HepG2 (cell line): Measurements from ENCODE around the gene PRR14. TPM values are rescaled to one million over a fixed set of nuclear protein-coding genes. Genes with fewer than 3 reads are reported as not detected.

Experiments used
- HMG20A ChIP-seq: IDR thresholded peaks from 2 replicates; pipeline ENCODE4 v1.6.1; 2016; ENCODE audit warnings: borderline replicate concordance
- HNRNPL ChIP-seq: fragments of 200-400 bp; formaldehyde crosslinking; IDR thresholded peaks from 2 replicates; pipeline ENCODE4 v1.6.1; 2017; ENCODE audit warnings: mild to moderate bottlenecking, low read depth, low read length
- ISL2 ChIP-seq: sonication (generic); formaldehyde crosslinking; IDR thresholded peaks from 2 replicates; pipeline ENCODE4 v1.5.0; 2020; ENCODE audit warnings: missing genetic modification reagents
- LCORL ChIP-seq, 2 experiments: fragments of 450-650 bp in 1 of 2; sonication (generic) in 1 of 2; formaldehyde crosslinking in 1 of 2; IDR thresholded peaks; 2 replicates each; pipeline versions ENCODE4 v1.5.0 to v1.6.1; 2017 to 2020; ENCODE audit warnings: antibody characterized with exemption in 1 of 2, missing genetic modification reagents in 1 of 2
- MBNL3 ChIP-seq: fragments of 250-450 bp; sonication (Bioruptor Pico); conservative IDR thresholded peaks from 2 replicates; pipeline ENCODE4 v1.8.0; 2022; ENCODE audit warnings: mild to moderate bottlenecking, inconsistent platforms
- NCOA1 ChIP-seq: sonication (generic); formaldehyde crosslinking; IDR thresholded peaks from 2 replicates; pipeline ENCODE4 v1.9.0; 2021; ENCODE audit warnings: missing genetic modification reagents
- NRL ChIP-seq: sonication (generic); formaldehyde crosslinking; IDR thresholded peaks from 2 replicates; pipeline ENCODE4 v1.5.0; 2020; ENCODE audit warnings: missing genetic modification reagents, mild to moderate bottlenecking, moderate library complexity, borderline replicate concordance
- PCBP2 ChIP-seq: fragments of 200-400 bp; formaldehyde crosslinking; optimal IDR thresholded peaks from 2 replicates; pipeline ENCODE3; 2018; ENCODE audit warnings: low read length, low read depth; ENCODE audit not compliant: poor library complexity, severe bottlenecking
- PHF20 ChIP-seq: sonication (generic); formaldehyde crosslinking; IDR thresholded peaks from 2 replicates; pipeline ENCODE4 v1.5.0; 2020; ENCODE audit warnings: mild to moderate bottlenecking, missing genetic modification reagents
- POLR2A ChIP-seq, 2 experiments: IDR thresholded peaks; 2 replicates each; pipeline ENCODE4 v1.6.1; 2011; ENCODE audit warnings: low read depth in 2 of 2, low read length in 2 of 2, mild to moderate bottlenecking in 1 of 2, moderate library complexity in 1 of 2; ENCODE audit not compliant: insufficient read depth in 1 of 2
- STAG1 ChIP-seq: sonication (generic); formaldehyde crosslinking; IDR thresholded peaks from 2 replicates; pipeline ENCODE4 v1.4.0; 2020; ENCODE audit warnings: missing genetic modification reagents
- TFDP1 ChIP-seq: IDR thresholded peaks from 2 replicates; pipeline ENCODE4 v1.6.1; 2016; ENCODE audit warnings: missing compliant biosample characterization, missing genetic modification reagents, borderline replicate concordance
- ZNF3 ChIP-seq: IDR thresholded peaks from 2 replicates; pipeline ENCODE4 v1.7.0; 2017; ENCODE audit warnings: inconsistent platforms
- ZNF670 ChIP-seq: sonication (generic); formaldehyde crosslinking; IDR thresholded peaks from 2 replicates; pipeline ENCODE4 v1.8.0; 2022; ENCODE audit warnings: mild to moderate bottlenecking, missing genetic modification reagents, borderline replicate concordance
- ZNF7 ChIP-seq: IDR thresholded peaks from 2 replicates; pipeline ENCODE4 v1.6.1; 2016; ENCODE audit warnings: missing biosample characterization, missing genetic modification reagents
- ZSCAN21 ChIP-seq: sonication (generic); formaldehyde crosslinking; IDR thresholded peaks from 2 replicates; pipeline ENCODE4 v1.8.0; 2022; ENCODE audit warnings: mild to moderate bottlenecking, missing genetic modification reagents, moderate library complexity, borderline replicate concordance
- polyA plus RNA-seq, 8 experiments: library from polyadenylated mRNA; depleted of rRNA in 3 of 8; stranded (reverse) in 7 of 8; unstranded in 1 of 8; fragments of >200 nt; fragmentation: Illumina TruSeq in 4 of 8; extraction: Trizol in 4 of 8; gene quantifications; 2 replicates each; pipeline versions ENCODE4 v1.2.1 to v1.2.3, GENCODE V29; 2011 to 2016; ENCODE audit warnings: low read depth in 4 of 8, missing spikeins in 1 of 8, mixed read lengths in 1 of 8; ENCODE audit not compliant: insufficient read depth in 1 of 8
- total RNA-seq, 5 experiments: library from RNA; depleted of rRNA; stranded (reverse); fragments of >200 nt; fragmentation: Illumina TruSeq; extraction: Trizol; gene quantifications; 2 replicates each; pipeline ENCODE4 v1.2.3, GENCODE V29; 2016; ENCODE audit warnings: low read depth in 1 of 5
- TF ChIP-seq, protein P1 (sequence below): sonication (generic); formaldehyde crosslinking; IDR thresholded peaks from 2 replicates; pipeline ENCODE4 v1.4.0; 2020; ENCODE audit warnings: missing genetic modification reagents
- TF ChIP-seq, protein P2 (sequence below): sonication (generic); formaldehyde crosslinking; IDR thresholded peaks from 2 replicates; pipeline ENCODE4 v1.4.0; 2020; ENCODE audit warnings: missing genetic modification reagents
- TF ChIP-seq, protein P3 (sequence below): sonication (generic); formaldehyde crosslinking; IDR thresholded peaks from 2 replicates; pipeline ENCODE4 v1.4.0; 2020; ENCODE audit warnings: missing genetic modification reagents, borderline replicate concordance

PRR14 gene
- total and polyA plus RNA-seq, 2 of the 13 experiments (the other 11 are each of a cell fraction or from before 2014, with no cell fraction given), result 8.4 to 11.0 TPM

- TF ChIP-seq, protein P1, sequence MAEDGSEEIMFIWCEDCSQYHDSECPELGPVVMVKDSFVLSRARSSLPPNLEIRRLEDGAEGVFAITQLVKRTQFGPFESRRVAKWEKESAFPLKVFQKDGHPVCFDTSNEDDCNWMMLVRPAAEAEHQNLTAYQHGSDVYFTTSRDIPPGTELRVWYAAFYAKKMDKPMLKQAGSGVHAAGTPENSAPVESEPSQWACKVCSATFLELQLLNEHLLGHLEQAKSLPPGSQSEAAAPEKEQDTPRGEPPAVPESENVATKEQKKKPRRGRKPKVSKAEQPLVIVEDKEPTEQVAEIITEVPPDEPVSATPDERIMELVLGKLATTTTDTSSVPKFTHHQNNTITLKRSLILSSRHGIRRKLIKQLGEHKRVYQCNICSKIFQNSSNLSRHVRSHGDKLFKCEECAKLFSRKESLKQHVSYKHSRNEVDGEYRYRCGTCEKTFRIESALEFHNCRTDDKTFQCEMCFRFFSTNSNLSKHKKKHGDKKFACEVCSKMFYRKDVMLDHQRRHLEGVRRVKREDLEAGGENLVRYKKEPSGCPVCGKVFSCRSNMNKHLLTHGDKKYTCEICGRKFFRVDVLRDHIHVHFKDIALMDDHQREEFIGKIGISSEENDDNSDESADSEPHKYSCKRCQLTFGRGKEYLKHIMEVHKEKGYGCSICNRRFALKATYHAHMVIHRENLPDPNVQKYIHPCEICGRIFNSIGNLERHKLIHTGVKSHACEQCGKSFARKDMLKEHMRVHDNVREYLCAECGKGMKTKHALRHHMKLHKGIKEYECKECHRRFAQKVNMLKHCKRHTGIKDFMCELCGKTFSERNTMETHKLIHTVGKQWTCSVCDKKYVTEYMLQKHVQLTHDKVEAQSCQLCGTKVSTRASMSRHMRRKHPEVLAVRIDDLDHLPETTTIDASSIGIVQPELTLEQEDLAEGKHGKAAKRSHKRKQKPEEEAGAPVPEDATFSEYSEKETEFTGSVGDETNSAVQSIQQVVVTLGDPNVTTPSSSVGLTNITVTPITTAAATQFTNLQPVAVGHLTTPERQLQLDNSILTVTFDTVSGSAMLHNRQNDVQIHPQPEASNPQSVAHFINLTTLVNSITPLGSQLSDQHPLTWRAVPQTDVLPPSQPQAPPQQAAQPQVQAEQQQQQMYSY (CRISPR knock-in tag), result no peak
- no peak for TF ChIP-seq MBNL3 (CRISPR knock-in tag)
- TF ChIP-seq TFDP1, result no peak
- TF ChIP-seq, protein P2, sequence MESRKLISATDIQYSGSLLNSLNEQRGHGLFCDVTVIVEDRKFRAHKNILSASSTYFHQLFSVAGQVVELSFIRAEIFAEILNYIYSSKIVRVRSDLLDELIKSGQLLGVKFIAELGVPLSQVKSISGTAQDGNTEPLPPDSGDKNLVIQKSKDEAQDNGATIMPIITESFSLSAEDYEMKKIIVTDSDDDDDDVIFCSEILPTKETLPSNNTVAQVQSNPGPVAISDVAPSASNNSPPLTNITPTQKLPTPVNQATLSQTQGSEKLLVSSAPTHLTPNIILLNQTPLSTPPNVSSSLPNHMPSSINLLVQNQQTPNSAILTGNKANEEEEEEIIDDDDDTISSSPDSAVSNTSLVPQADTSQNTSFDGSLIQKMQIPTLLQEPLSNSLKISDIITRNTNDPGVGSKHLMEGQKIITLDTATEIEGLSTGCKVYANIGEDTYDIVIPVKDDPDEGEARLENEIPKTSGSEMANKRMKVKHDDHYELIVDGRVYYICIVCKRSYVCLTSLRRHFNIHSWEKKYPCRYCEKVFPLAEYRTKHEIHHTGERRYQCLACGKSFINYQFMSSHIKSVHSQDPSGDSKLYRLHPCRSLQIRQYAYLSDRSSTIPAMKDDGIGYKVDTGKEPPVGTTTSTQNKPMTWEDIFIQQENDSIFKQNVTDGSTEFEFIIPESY, result peak; percentile 37; the same call in 1 of the 2 replicates
- no peak for TF ChIP-seq ZNF670 (CRISPR knock-in tag)
- no peak for TF ChIP-seq ZSCAN21
- TF ChIP-seq POLR2A (IDR thresholded peaks at IDR 0.05; ENCODE audit: insufficient read depth in 1 of 2, low read depth in 2 of 2, low read length in 2 of 2), result 0 out of 4 replicates have a peak, but pooled peaks of 1 of the 2 experiments have one; percentile 21
- no peak for TF ChIP-seq HNRNPL
- TF ChIP-seq STAG1 (CRISPR knock-in tag), result no peak
- TF ChIP-seq NCOA1 (CRISPR knock-in tag), result no peak
- TF ChIP-seq ISL2 (CRISPR knock-in tag), result no peak
- TF ChIP-seq ZNF3 (CRISPR knock-in tag), result no peak
- no peak for TF ChIP-seq HMG20A
- TF ChIP-seq ZNF7 (CRISPR knock-in tag), result no peak
- TF ChIP-seq, protein P3, sequence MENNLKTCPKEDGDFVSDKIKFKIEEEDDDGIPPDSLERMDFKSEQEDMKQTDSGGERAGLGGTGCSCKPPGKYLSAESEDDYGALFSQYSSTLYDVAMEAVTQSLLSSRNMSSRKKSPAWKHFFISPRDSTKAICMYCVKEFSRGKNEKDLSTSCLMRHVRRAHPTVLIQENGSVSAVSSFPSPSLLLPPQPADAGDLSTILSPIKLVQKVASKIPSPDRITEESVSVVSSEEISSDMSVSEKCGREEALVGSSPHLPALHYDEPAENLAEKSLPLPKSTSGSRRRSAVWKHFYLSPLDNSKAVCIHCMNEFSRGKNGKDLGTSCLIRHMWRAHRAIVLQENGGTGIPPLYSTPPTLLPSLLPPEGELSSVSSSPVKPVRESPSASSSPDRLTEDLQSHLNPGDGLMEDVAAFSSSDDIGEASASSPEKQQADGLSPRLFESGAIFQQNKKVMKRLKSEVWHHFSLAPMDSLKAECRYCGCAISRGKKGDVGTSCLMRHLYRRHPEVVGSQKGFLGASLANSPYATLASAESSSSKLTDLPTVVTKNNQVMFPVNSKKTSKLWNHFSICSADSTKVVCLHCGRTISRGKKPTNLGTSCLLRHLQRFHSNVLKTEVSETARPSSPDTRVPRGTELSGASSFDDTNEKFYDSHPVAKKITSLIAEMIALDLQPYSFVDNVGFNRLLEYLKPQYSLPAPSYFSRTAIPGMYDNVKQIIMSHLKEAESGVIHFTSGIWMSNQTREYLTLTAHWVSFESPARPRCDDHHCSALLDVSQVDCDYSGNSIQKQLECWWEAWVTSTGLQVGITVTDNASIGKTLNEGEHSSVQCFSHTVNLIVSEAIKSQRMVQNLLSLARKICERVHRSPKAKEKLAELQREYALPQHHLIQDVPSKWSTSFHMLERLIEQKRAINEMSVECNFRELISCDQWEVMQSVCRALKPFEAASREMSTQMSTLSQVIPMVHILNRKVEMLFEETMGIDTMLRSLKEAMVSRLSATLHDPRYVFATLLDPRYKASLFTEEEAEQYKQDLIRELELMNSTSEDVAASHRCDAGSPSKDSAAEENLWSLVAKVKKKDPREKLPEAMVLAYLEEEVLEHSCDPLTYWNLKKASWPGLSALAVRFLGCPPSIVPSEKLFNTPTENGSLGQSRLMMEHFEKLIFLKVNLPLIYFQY (CRISPR knock-in tag), result no peak
- no peak for TF ChIP-seq NRL (CRISPR knock-in tag)
- no peak for TF ChIP-seq PCBP2
- no peak for TF ChIP-seq LCORL (IDR thresholded peaks at IDR 0.05)
- no peak for TF ChIP-seq LCORL (CRISPR knock-in tag; IDR thresholded peaks at IDR 0.05)
- no peak for TF ChIP-seq PHF20 (CRISPR knock-in tag)
Measured at GRCh38 chr16:30660424-30661261, 9.9 kb downstream of the PRR14 start (continued).
